ENCODE measurements around the gene ACO1. TPM values are rescaled to one million over a fixed set of nuclear protein-coding genes. Genes with fewer than 3 reads are reported as not detected.

ACO1 gene
- total and polyA plus RNA-seq, 2 donors (not counting 3 experiments of a cell fraction or from before 2014, with no cell fraction given), result 51.6 to 54.1 TPM

DNA sequence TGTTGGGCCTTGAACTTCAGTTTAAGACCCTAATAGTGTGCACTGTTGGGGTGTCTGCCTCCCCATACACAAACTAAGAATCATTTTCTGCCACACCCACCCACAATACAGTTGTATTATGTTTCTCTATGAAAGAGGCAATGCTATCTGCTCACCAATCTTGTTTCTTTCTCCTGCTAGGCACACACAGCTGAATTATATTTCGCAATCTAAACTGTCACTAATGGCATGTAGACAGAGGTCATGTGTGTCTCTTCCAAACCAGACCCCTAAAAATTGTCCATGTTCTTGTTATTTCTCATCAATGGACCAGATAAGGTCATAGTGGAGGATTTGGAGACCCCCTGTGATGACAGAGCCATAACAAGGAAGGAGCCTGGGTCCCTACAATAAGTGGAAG is 84.3 kb downstream of the ACO1 start:
- ChIA-PET POLR2A (no interaction called here), CTCF (interaction anchor here (0.9 to 2.3 kb wide), 2 partner anchors 11 to 89 kb away, joined by 3 to 7 read pairs; no protein-coding TSS in a partner anchor)
- H3K9me1 ChIP-seq (replicated peaks; ENCODE audit: control insufficient read depth, extremely low read depth, insufficient read depth, low read length), result no peaks in the 10 kb centered on the region
- BruUV-seq (replicated peaks), result no TSS peak
- no peak overlapping the region for H3K9ac ChIP-seq (replicated peaks; ENCODE audit: extremely low read depth, insufficient read depth, low read length)
- H3K27me3 ChIP-seq (ENCODE audit: control insufficient read depth in 2 of 2, insufficient read depth in 2 of 2, low read length in 2 of 2), result no peaks in the 10 kb centered on the region
- no peaks in the 10 kb centered on the region for H3K4me1 ChIP-seq (ENCODE audit: control insufficient read depth, extremely low read depth, insufficient read depth, low read length)
- no peaks in the 10 kb centered on the region for H3K9me3 ChIP-seq (replicated peaks; ENCODE audit: control insufficient read depth, insufficient read depth, low read length)
- no peaks in the 10 kb centered on the region for H3K79me2 ChIP-seq (ENCODE audit: control insufficient read depth, insufficient read depth, low read length)
- no peak overlapping the region for H3K27ac ChIP-seq (ENCODE audit: insufficient read depth, low read depth, low read length)
- DNase-seq (ENCODE audit: low read depth, low spot score) (no peak), FAIRE-seq (no peak)
- no peak overlapping the region for H3K4me3 ChIP-seq (replicated peaks in 1 of 3; ENCODE audit: insufficient read depth in 1 of 3, low read depth in 1 of 3, low read length in 3 of 3)
- intact Hi-C loops (cut with micrococcal nuclease) (no loop called here), dilution Hi-C loops (cut with MboI; ENCODE audit: extremely low pct_ligation_motif_present, low sequenced_read_pairs) (no loop called here)
- TF ChIP-seq FOS (IDR thresholded peaks at IDR 0.05; ENCODE audit: borderline replicate concordance, insufficient read depth, low read length), result no peak
- no peak for TF ChIP-seq MYC (IDR thresholded peaks at IDR 0.05; ENCODE audit: low read depth, low read length)
- no peak for TF ChIP-seq MAX (IDR thresholded peaks at IDR 0.05; ENCODE audit: insufficient read depth, insufficient read length)
- TF ChIP-seq EZH2 (IDR thresholded peaks at IDR 0.05; ENCODE audit: borderline replicate concordance, low read depth, low read length, severe bottlenecking), result no peak
- TF ChIP-seq JUN (IDR thresholded peaks at IDR 0.05; ENCODE audit: borderline replicate concordance, insufficient read depth, insufficient read length, low read depth), result no peak
- TF ChIP-seq CTCF (IDR thresholded peaks at IDR 0.05; ENCODE audit: extremely low read depth in 1 of 2, insufficient read depth in 1 of 2, low read depth in 1 of 2, low read length in 2 of 2), result no peak
- TF ChIP-seq GATA2 (IDR thresholded peaks at IDR 0.05; ENCODE audit: insufficient read depth, insufficient read length, low read depth, low read length), result no peak
- TF ChIP-seq POLR2AphosphoS5 (IDR thresholded peaks at IDR 0.05; ENCODE audit: insufficient read depth, low read depth, low read length), result no peak
- TF ChIP-seq POLR2A (IDR thresholded peaks at IDR 0.05; ENCODE audit: low read depth, low read length), result no peak
- no peaks in the 10 kb centered on the region for H4K20me1 ChIP-seq (replicated peaks; ENCODE audit: control insufficient read depth, extremely low read depth, insufficient read depth, low read length)
- H2AFZ ChIP-seq (ENCODE audit: low read depth, low read length), result no peak overlapping the region
- no peak overlapping the region for H3K4me2 ChIP-seq (ENCODE audit: insufficient read depth, low read length)
- peaks cover 13 to 15% of the 10 kb centered on the region in 2 experiments for H3K36me3 ChIP-seq (ENCODE audit: control insufficient read depth in 2 of 2, extremely low read depth in 1 of 2, insufficient read depth in 2 of 2, low read length in 2 of 2)

Measured in endothelial cell of umbilical vein (primary cell).